CD14-positive monocyte (primary cell): Measurements from ENCODE around the gene DENND1A. TPM values are rescaled to one million over a fixed set of nuclear protein-coding genes. Genes with fewer than 3 reads are reported as not detected.

Source experiments
- DNase-seq, 3 donors: peaks; one replicate each; pipeline ENCODE4 v3.0.0-alpha.2; 2011 to 2022
- H2AFZ ChIP-seq: 2 replicates; pipeline ENCODE4 v1.6.0; 2012; ENCODE audit warnings: mild to moderate bottlenecking, low read depth, low read length, inconsistent platforms; ENCODE audit not compliant: insufficient read depth, poor library complexity, severe bottlenecking
- H3K27ac ChIP-seq, 2 donors: 1 replicate in 1 of 2; 2 replicates in 1 of 2; pipeline ENCODE4 v1.5.1; 2012 to 2013; ENCODE audit warnings: low read length in 2 of 2, control low read depth in 1 of 2, inconsistent platforms in 1 of 2, low read depth in 1 of 2, mild to moderate bottlenecking in 1 of 2
- H3K27me3 ChIP-seq, 2 donors: one replicate each; pipeline versions ENCODE4 v1.6.0 to v1.6.1; 2011 to 2013; ENCODE audit warnings: low read length in 2 of 2; ENCODE audit not compliant: control insufficient read depth in 2 of 2, insufficient read depth in 2 of 2
- H3K36me3 ChIP-seq, 2 donors: replicated peaks in 1 of 2; 1 replicate in 1 of 2; 2 replicates in 1 of 2; pipeline versions ENCODE4 v1.5.1 to v1.6.1; 2012 to 2013; ENCODE audit warnings: low read length in 2 of 2, control low read depth in 1 of 2, inconsistent platforms in 1 of 2, mild to moderate bottlenecking in 1 of 2; ENCODE audit not compliant: insufficient read depth in 2 of 2, control insufficient read depth in 1 of 2
- H3K4me1 ChIP-seq, 2 donors: 1 replicate in 1 of 2; 2 replicates in 1 of 2; pipeline versions ENCODE4 v1.5.1 to v1.6.1; 2012 to 2013; ENCODE audit warnings: low read length in 2 of 2, control low read depth in 1 of 2, inconsistent platforms in 1 of 2, mild to moderate bottlenecking in 1 of 2, moderate library complexity in 1 of 2; ENCODE audit not compliant: insufficient read depth in 2 of 2, control insufficient read depth in 1 of 2
- H3K4me2 ChIP-seq: replicated peaks from 2 replicates; pipeline ENCODE3; 2012; ENCODE audit warnings: low read length, moderate library complexity, mild to moderate bottlenecking; ENCODE audit not compliant: poor library complexity, severe bottlenecking; ENCODE audit errors: extremely low read depth
- H3K4me3 ChIP-seq, 3 experiments: fragments of 200-600 bp in 1 of 3; sonication (generic) in 1 of 3; replicated peaks in 1 of 3; 1 replicate in 2 of 3; 2 replicates in 1 of 3; pipeline ENCODE4 v1.5.1; 2011 to 2013; ENCODE audit warnings: low read length in 3 of 3, mild to moderate bottlenecking in 3 of 3, control low read depth in 2 of 3, low read depth in 2 of 3, inconsistent platforms in 1 of 3, moderate library complexity in 1 of 3
- H3K79me2 ChIP-seq: 2 replicates; pipeline ENCODE4 v1.6.0; 2012; ENCODE audit warnings: mild to moderate bottlenecking, control low read depth, inconsistent platforms, low read length, moderate library complexity; ENCODE audit not compliant: insufficient read depth
- H3K9ac ChIP-seq: 2 replicates; pipeline ENCODE4 v1.6.0; 2017; ENCODE audit warnings: low read length, mild to moderate bottlenecking; ENCODE audit not compliant: insufficient read depth, poor library complexity, severe bottlenecking
- H3K9me3 ChIP-seq, 2 donors: replicated peaks in 1 of 2; 1 replicate in 1 of 2; 2 replicates in 1 of 2; pipeline versions ENCODE4 v1.5.1 to v1.6.1; 2012 to 2013; ENCODE audit warnings: low read length in 2 of 2, control low read depth in 1 of 2; ENCODE audit not compliant: control insufficient read depth in 1 of 2, insufficient read depth in 1 of 2
- H4K20me1 ChIP-seq: 2 replicates; pipeline ENCODE4 v1.6.0; 2012; ENCODE audit warnings: mild to moderate bottlenecking, low read length, control low read depth, moderate library complexity; ENCODE audit not compliant: insufficient read depth
- H3K27ac Mint-ChIP-seq, 7 donors: one replicate each; pipeline ENCODE4 v1.8.0; 2020; ENCODE audit warnings: mild to moderate bottlenecking in 7 of 7, mixed read lengths in 7 of 7, moderate library complexity in 6 of 7, inconsistent platforms in 2 of 7
- H3K27me3 Mint-ChIP-seq, 3 donors: one replicate each; pipeline ENCODE4 v1.8.0; 2021 to 2022; ENCODE audit warnings: low read depth in 3 of 3, mild to moderate bottlenecking in 3 of 3, mixed read lengths in 3 of 3, moderate library complexity in 3 of 3, inconsistent platforms in 1 of 3
- H3K36me3 Mint-ChIP-seq, 2 donors: one replicate each; pipeline ENCODE4 v1.8.0; 2020; ENCODE audit warnings: mixed read lengths in 2 of 2, inconsistent platforms in 1 of 2, mild to moderate bottlenecking in 1 of 2
- H3K4me1 Mint-ChIP-seq: one replicate; pipeline ENCODE4 v1.8.0; 2020; ENCODE audit warnings: mild to moderate bottlenecking, mixed read lengths
- H3K4me3 Mint-ChIP-seq, 2 donors: one replicate each; pipeline ENCODE4 v1.8.0; 2020; ENCODE audit warnings: mild to moderate bottlenecking in 2 of 2, mixed read lengths in 2 of 2, moderate library complexity in 1 of 2
- H3K9me3 Mint-ChIP-seq, 7 donors: one replicate each; pipeline ENCODE4 v1.8.0; 2020 to 2022; ENCODE audit warnings: mixed read lengths in 7 of 7, mild to moderate bottlenecking in 6 of 7, moderate library complexity in 6 of 7, inconsistent platforms in 2 of 7
- WGBS: methylation state at CpG from one replicate; pipeline ENCODE4 v1.1.5; 2013; ENCODE audit warnings: missing lambda C conversion rate; ENCODE audit not compliant: insufficient coverage; 5-methylcytosine and 5-hydroxymethylcytosine counted together
- intact Hi-C, 2 donors: fragments of 100-400 bp; cut with micrococcal nuclease; formaldehyde crosslinking; loops; one replicate each; pipeline versions ENCODE4 v1.15.0 to v1.15.1; 2023
- polyA plus RNA-seq, 3 donors: library from polyadenylated mRNA; depleted of rRNA in 1 of 3; unstranded in 2 of 3; stranded (reverse) in 1 of 3; fragments of 300-500 nt in 2 of 3; fragments of >200 nt in 1 of 3; fragmentation: Illumina TruSeq in 2 of 3; gene quantifications; 1 replicate in 2 of 3; 2 replicates in 1 of 3; pipeline ENCODE4 v1.2.3, GENCODE V29; 2012 to 2021
- TF ChIP-seq, protein P1 (sequence below): fragments of 200-600 bp; IDR thresholded peaks from one replicate; pipeline ENCODE4 v1.8.0; 2022; ENCODE audit warnings: antibody characterized with exemption, mild to moderate bottlenecking

Gene DENND1A
- polyA plus RNA-seq, 3 donors, result 24.8 to 73.0 (median 29.4) TPM

DNA sequence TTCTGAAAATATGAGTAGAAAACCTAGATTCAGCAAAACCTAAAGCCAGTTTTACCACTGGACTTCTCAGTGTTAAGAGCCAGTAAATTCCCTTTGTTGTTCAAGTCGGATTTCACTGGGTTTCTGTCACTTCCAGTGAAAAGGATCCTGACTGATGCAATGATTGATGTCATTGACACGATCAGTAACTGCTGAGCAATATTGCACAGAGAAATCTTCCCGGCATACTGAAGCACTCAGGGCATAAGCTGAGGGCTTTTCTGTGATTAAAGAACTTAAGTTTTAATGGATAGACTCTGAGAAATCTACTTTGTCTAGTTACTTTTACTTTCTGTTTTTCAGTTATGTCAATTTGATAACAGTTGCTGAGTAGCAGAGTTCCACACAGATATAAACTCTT is 61.9 kb downstream of the DENND1A start:
- DNase-seq, result peak; percentile 30 to 73 (median 45)

DNA sequence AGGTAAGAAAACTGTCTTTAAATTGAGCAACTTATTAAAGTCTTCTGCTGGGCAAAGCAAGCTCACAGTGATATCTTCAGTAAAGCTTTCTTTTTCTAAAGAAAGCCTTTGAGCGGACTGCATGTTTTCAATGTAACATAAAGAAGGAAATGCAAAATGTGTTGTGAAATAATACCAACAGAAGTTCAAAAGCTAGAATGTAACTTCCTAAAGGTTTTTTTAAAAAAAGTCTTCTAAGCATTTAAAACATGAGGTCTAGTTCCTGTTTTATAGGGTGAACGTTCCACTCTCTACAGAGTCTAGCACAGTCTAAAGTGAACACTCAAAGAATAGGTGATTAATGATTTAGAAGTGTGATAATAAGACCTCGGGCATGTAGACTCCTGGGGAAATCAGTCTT is 62.9 kb downstream of the DENND1A start:
- peak; percentile 61 to 90 (median 79) for DNase-seq
- Mint-ChIP-seq H3K27ac (peak overlapping the region; percentile 88 to 97 (median 92)), H3K36me3 (peaks cover 8 to 17% of the 10 kb centered on the region in 2 donors), H3K4me1 (peaks cover 83% of the 10 kb centered on the region), H3K9me3 (peaks cover 0 to 8% (median 0%) of the 10 kb centered on the region in 7 donors), H3K27me3 (peaks cover 0 to 2% (median 0%) of the 10 kb centered on the region in 3 donors), H3K4me3 (peak overlapping the region in 1 of 2 donors; percentile 73)
- H3K4me1 ChIP-seq, result peaks cover 66 to 77% of the 10 kb centered on the region in 2 donors
- intact Hi-C loops, result loop anchor here (5.0 kb wide), 2 partner anchors 60 to 65 kb away; partner anchors contain the start of gene DENND1A (in 1 of the 2)
- no peak overlapping the region for H3K9ac ChIP-seq
- no peaks in the 10 kb centered on the region for H3K9me3 ChIP-seq
- TF ChIP-seq, protein P1, sequence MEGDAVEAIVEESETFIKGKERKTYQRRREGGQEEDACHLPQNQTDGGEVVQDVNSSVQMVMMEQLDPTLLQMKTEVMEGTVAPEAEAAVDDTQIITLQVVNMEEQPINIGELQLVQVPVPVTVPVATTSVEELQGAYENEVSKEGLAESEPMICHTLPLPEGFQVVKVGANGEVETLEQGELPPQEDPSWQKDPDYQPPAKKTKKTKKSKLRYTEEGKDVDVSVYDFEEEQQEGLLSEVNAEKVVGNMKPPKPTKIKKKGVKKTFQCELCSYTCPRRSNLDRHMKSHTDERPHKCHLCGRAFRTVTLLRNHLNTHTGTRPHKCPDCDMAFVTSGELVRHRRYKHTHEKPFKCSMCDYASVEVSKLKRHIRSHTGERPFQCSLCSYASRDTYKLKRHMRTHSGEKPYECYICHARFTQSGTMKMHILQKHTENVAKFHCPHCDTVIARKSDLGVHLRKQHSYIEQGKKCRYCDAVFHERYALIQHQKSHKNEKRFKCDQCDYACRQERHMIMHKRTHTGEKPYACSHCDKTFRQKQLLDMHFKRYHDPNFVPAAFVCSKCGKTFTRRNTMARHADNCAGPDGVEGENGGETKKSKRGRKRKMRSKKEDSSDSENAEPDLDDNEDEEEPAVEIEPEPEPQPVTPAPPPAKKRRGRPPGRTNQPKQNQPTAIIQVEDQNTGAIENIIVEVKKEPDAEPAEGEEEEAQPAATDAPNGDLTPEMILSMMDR, result no peak
- H3K4me3 ChIP-seq, result peak overlapping the region in 2 of 3 experiments; percentile 16 to 60
- peaks cover 0 to 4% of the 10 kb centered on the region in 2 donors for H3K36me3 ChIP-seq
- peaks cover 86% of the 10 kb centered on the region for H3K79me2 ChIP-seq
- H3K27me3 ChIP-seq, result no peaks in the 10 kb centered on the region
- H3K27ac ChIP-seq, result peak overlapping the region; percentile 78 to 80
- H4K20me1 ChIP-seq, result peaks cover 23% of the 10 kb centered on the region
- no CpG with 5 or more reads among the region's 3 CpGs for WGBS
- H2AFZ ChIP-seq, result no peak overlapping the region
- H3K4me2 ChIP-seq, result peak overlapping the region; percentile 67

More for the DNA sequence above, 61.9 kb downstream of the DENND1A start:
- Histone ChIP-seq H3K4me1 (peaks cover 61 to 72% of the 10 kb centered on the region in 2 donors), H3K9me3 (no peaks in the 10 kb centered on the region), H2AFZ (peak overlapping the region; percentile 14), H3K27me3 (no peaks in the 10 kb centered on the region), H3K4me3 (peak overlapping the region in 2 of 3 experiments; percentile 32 to 60), H3K4me2 (peak overlapping the region; percentile 67), H3K27ac (peak overlapping the region; percentile 78 to 80), H3K79me2 (peaks cover 86% of the 10 kb centered on the region), H3K9ac (no peak overlapping the region), H3K36me3 (peaks cover 0 to 4% of the 10 kb centered on the region in 2 donors), H4K20me1 (peaks cover 23% of the 10 kb centered on the region)
- peaks cover 80% of the 10 kb centered on the region for H3K4me1 Mint-ChIP-seq
- 0% methylated on average over 1 of the region's 3 CpGs for WGBS
- peak overlapping the region; percentile 88 to 97 (median 92) for H3K27ac Mint-ChIP-seq
- TF ChIP-seq, protein P1, result no peak
- peak overlapping the region; percentile 47 to 73 for H3K4me3 Mint-ChIP-seq
- H3K36me3 Mint-ChIP-seq, result peaks cover 12 to 17% of the 10 kb centered on the region in 2 donors
- intact Hi-C loops, result loop anchor here (5.0 kb wide), 2 partner anchors 59 to 64 kb away; partner anchors contain the start of gene DENND1A (in 1 of the 2)
- H3K9me3 Mint-ChIP-seq, result peaks cover 0 to 8% (median 0%) of the 10 kb centered on the region in 7 donors
- H3K27me3 Mint-ChIP-seq, result peaks cover 0 to 2% (median 0%) of the 10 kb centered on the region in 3 donors
